B cell (primary cell): ENCODE measurements around the gene ZDHHC14.

ENCODE experiments used
- CTCF ChIP-seq: fragments of 200-600 bp; IDR thresholded peaks from one replicate; pipeline ENCODE4 v1.8.0; 2022; ENCODE audit warnings: antibody characterized with exemption, mild to moderate bottlenecking
- EZH2 ChIP-seq: IDR thresholded peaks from 2 replicates; pipeline ENCODE4 v1.6.1; 2012; ENCODE audit warnings: borderline replicate concordance, low read depth, mild to moderate bottlenecking, moderate library complexity, low read length; ENCODE audit not compliant: insufficient read depth, poor library complexity, severe bottlenecking

- TF ChIP-seq CTCF (no peak), EZH2 (no peak)
Observed at GRCh38 chr6:157400676-157401075, 19.7 kb downstream of the ZDHHC14 start.
